ENCODE results near the gene CSMD2. TPM values are rescaled to one million over a fixed set of nuclear protein-coding genes. Genes with fewer than 3 reads are reported as not detected.

The CSMD2 gene
- total and polyA plus RNA-seq, 2 donors from 2014 or later, result 0.47 TPM; not detected in 1

DNA sequence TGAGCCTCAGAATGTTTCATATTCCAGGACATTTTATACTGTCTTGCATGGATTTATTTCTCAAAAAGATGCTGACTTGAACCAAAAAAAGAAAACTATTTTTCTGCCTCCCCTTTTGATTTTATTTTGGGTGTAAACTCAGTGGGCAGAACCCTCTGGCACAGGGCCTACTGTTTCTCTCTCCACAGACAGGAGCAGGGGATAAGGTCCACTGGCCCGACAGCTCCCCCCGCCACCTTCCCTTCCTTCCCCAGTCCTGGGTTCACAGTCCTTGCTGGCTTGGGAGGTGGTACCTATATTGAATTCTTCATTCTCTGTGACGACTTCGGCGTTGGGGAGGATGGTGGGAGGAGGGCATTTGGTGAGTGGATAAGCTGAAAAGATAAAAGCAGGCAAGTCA lies 578.2 kb downstream of the CSMD2 start:
- H3K36me3 ChIP-seq (ENCODE audit: control insufficient read depth in 2 of 3, insufficient read depth in 3 of 3, low read length in 3 of 3), result no peaks in the 10 kb centered on the region
- no peak overlapping the region for H3K27ac ChIP-seq (ENCODE audit: low read depth in 2 of 2, low read length in 2 of 2)
- intact Hi-C loops (cut with DNase I), result no loop called here
- no peaks in the 10 kb centered on the region for H3K27me3 ChIP-seq (ENCODE audit: control insufficient read depth, insufficient read depth, low read length)
- no peak overlapping the region for H3K9ac ChIP-seq (ENCODE audit: low read length in 3 of 3)
- DNase-seq (no peak), FAIRE-seq (no peak)
- H3K4me3 ChIP-seq (ENCODE audit: low read length in 3 of 3), result no peak overlapping the region
- TF ChIP-seq CTCF (IDR thresholded peaks at IDR 0.05; ENCODE audit: borderline replicate concordance, extremely low read depth, insufficient read depth), result no peak
- no peaks in the 10 kb centered on the region for H3K4me1 ChIP-seq (ENCODE audit: control insufficient read depth in 2 of 3, insufficient read depth in 2 of 3, low read depth in 1 of 3, low read length in 3 of 3)
- H3K9me3 ChIP-seq (ENCODE audit: control insufficient read depth in 2 of 3, insufficient read depth in 1 of 3, low read length in 3 of 3), result no peaks in the 10 kb centered on the region

- Histone ChIP-seq H3K9ac (ENCODE audit: low read length in 3 of 3) (no peak overlapping the region), H3K4me3 (ENCODE audit: low read length in 3 of 3) (no peak overlapping the region), H3K4me1 (ENCODE audit: control insufficient read depth in 2 of 3, insufficient read depth in 2 of 3, low read depth in 1 of 3, low read length in 3 of 3) (no peaks in the 10 kb centered on the region), H3K36me3 (ENCODE audit: control insufficient read depth in 2 of 3, insufficient read depth in 3 of 3, low read length in 3 of 3) (no peaks in the 10 kb centered on the region), H3K27ac (ENCODE audit: low read depth in 2 of 2, low read length in 2 of 2) (no peak overlapping the region), H3K27me3 (ENCODE audit: control insufficient read depth, insufficient read depth, low read length) (no peaks in the 10 kb centered on the region), H3K9me3 (ENCODE audit: control insufficient read depth in 2 of 3, insufficient read depth in 1 of 3, low read length in 3 of 3) (no peaks in the 10 kb centered on the region)
- TF ChIP-seq CTCF (IDR thresholded peaks at IDR 0.05; ENCODE audit: borderline replicate concordance, extremely low read depth, insufficient read depth), result no peak
- FAIRE-seq, result no peak
- intact Hi-C loops (cut with DNase I), result no loop called here
- no peak for DNase-seq
These were observed 578.9 kb downstream of the CSMD2 start for GRCh38 chr1:33586106-33586505.

DNA sequence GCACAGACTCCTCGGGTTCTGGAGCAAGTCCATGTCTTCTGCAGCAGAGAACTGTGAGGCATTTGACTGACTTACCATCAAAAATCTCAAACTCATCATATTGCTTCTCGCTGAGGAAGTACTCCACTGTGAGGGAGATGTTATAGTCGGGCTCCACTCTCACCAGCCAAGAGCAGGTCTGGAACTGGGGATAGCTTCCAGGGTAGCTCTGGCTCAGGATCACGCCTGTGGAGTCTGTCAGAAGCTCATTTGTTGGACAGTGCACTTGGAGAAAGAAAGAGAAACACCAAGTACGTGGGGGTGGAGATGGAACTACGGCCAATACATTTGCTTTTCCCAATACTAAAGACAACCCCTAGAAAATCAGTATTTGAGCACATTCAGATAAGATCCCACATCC lies 581.5 kb downstream of the CSMD2 start:
- Histone ChIP-seq H3K27ac (ENCODE audit: low read depth in 2 of 2, low read length in 2 of 2) (no peak overlapping the region), H3K4me3 (ENCODE audit: low read length in 3 of 3) (no peak overlapping the region), H3K9me3 (ENCODE audit: control insufficient read depth in 2 of 3, insufficient read depth in 1 of 3, low read length in 3 of 3) (no peaks in the 10 kb centered on the region), H3K9ac (ENCODE audit: low read length in 3 of 3) (no peak overlapping the region), H3K27me3 (ENCODE audit: control insufficient read depth, insufficient read depth, low read length) (no peaks in the 10 kb centered on the region), H3K4me1 (ENCODE audit: control insufficient read depth in 2 of 3, insufficient read depth in 2 of 3, low read depth in 1 of 3, low read length in 3 of 3) (no peaks in the 10 kb centered on the region), H3K36me3 (ENCODE audit: control insufficient read depth in 2 of 3, insufficient read depth in 3 of 3, low read length in 3 of 3) (no peaks in the 10 kb centered on the region)
- intact Hi-C loops (cut with DNase I), result no loop called here
- DNase-seq, result no peak
- no peak for FAIRE-seq
- no peak for TF ChIP-seq CTCF (IDR thresholded peaks at IDR 0.05; ENCODE audit: borderline replicate concordance, extremely low read depth, insufficient read depth)

Data from kidney (tissue), 14 donors.